Hematopoietic multipotent progenitor cell treated with erythropoietin and hydrocortisone succinate and interleukin-3 and kit ligand, for 4 days (in vitro differentiated cells): ENCODE results near the gene TMEM86B.

Experiments used
- DNase-seq: peaks from one replicate; pipeline ENCODE4 v3.0.0-alpha.2; 2015

Gene TMEM86B, protein sequence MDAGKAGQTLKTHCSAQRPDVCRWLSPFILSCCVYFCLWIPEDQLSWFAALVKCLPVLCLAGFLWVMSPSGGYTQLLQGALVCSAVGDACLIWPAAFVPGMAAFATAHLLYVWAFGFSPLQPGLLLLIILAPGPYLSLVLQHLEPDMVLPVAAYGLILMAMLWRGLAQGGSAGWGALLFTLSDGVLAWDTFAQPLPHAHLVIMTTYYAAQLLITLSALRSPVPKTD

DNA sequence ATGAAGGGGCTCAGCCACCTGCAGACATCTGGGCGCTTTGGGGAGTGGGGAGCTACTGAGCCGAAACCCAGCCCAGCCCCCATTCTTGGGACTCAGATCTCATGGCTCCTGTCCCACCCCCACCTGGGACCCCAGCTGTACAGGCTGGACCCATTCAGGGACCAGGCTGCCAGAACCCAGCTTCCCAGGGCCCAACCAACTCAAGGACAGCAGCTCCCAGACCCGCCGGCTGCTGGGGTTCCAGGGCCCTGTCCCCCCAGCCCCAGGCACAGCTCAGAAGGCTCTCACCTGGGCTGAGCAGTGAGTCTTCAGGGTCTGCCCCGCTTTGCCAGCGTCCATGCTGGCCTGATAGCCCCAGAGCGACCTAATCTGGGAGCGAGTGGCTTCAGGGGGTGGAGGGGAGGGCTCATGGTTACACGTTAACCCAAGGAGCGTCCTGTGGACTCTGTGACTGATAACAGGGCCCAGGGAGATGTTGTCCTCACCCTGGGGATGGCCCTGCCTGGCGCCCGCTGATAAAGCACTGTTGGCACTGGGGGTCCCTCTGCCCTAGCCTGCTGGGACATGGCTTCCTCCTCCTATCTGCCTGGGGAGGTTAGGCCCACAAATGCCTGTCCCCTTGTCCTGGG lies at the start of gene TMEM86B:
TSS of gene TMEM86B (minus strand) at position 361 of the 629 bp plus-strand sequence. CDS start at position 339, 22 bp downstream.
- DNase-seq: peak; percentile 95

GRCh38 chr19:55277494-55277893 lies 48.9 kb upstream of the TMEM86B start:
- no peak for DNase-seq

GRCh38 chr19:55276720-55277430 lies 48.3 kb upstream of the TMEM86B start:
- DNase-seq: no peak

DNA sequence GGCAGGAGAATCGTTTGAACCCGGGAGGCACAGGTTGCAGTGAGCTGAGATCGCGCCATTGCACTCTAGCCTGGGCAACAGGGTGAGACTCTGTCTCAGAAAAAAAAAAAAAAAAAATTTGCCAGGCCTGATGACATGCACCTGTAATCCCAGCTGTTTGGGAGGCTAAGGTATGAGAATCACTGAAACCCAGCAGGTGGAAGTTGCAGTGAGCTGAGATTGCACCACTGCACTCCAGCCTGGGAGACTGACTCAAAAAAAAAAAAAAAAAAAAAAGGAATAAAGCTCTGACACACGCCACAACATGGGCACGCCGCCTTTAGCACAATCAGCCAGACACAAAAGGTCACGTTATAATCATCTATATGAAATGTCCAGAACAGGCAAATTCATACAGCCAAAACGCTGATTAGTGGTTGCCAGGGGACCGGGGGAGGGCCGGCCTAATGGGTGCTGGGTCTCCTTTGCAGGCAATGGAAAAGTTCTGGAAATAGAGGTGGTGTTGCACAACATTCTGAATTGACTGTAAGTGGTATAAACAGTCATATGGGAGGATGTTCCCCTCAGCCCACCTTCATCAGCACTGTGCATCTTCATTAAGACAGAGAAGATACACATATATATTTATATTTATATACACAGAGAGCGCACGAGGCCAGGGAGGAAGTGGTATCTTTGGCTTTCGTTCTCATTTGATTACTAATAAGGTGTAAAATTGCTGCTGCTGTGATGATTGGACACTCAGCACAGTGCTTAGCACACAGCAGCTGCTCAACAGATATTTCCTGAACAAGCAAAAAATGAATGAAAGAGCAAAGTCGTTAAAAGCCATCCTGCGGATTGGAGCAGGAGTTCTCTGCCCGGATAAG lies 47.5 kb upstream of the TMEM86B start:
- DNase-seq: no peak

- no peak for DNase-seq
These were observed 45.6 kb upstream of the TMEM86B start for GRCh38 chr19:55273978-55274707.

DNA sequence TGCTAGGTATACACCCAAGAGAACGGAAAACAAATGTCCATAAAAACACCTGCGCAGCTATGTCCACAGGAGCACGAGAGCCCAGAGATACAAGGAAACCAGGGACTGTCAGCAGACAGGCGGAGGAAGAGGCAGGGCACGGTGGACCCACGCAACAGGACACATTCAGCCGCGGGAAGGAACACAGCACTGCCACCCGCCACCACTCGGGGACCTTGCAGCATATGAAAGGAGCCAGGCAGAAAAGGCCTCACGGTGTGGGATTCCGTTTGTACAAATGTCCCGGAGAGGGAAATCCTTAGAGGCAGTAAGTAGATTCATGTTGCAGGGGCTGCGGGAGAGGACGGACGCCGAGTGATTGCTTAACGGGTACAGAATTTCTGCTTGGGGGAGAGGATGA lies 43.6 kb upstream of the TMEM86B start:
- DNase-seq: no peak

- DNase-seq: peak; percentile 40
These were observed 41.8 kb upstream of the TMEM86B start for GRCh38 chr19:55270172-55270942.

DNA sequence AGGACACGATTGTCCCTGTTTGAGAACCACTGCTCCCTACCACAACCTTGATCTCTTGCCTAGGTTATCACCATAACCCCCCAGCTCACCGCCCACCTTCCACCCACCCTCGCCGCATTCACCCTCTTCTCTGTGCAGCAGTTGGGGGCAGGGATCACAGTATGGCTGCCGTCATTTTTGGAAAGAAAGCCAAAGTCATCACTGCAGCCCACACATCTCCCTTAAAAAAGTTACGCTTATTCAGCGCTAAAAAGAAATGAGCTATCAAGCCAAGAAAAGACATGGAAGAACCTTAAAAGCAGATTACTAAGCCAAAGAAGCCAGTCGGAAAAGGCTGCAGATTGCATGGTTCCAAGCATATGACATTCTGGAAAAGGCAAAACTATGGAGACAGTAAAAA lies 40.7 kb upstream of the TMEM86B start:
- DNase-seq: no peak

- DNase-seq: no peak
These were observed 38.3 kb upstream of the TMEM86B start for GRCh38 chr19:55266840-55267239.

DNA sequence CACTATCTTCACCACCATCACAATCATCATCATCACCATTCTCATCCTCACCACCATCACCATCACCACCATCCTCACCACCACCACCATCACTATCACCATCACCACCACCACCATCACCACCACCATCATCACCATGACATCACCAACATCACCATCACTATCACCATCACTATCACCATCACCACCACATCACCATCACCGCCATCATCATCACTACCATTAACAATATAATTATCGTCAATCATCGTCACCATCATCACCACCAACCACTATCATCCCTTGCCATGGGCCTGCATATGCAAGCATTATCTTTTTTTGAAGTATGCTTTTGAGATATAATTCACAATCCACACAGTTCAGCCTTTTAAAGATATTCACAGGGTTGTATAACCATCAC lies 37.8 kb upstream of the TMEM86B start:
- DNase-seq: no peak

DNA sequence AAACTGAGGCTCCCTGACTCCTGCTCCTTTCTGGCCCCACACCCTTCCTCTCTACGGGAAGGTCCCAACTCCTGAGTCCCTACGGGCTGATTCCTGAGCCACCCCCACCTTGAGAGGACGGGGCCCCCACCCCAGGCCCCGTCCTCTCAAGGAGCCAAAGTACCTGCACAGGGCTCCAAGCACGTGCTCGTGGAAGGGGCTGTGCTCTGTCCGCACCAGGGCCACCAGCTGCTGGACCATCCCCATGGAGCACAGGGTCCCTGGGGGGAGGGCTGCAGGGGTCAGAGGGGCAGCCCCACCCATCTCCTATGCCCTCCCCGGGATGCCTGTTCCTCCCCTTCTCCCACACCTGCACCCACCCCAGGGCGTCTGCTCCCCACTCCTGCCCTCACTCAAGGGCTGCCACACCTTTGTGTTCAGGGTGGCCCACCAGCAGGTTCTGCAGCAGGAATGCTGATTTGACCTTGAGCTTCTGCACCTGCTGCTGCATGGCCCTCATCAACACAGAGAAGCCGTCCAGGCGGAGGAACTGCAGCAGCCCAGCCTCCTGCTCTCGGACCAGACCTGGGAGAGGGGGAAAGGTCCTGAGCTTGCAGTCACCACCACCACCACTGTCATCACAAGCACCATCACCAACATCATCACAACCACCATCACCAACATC lies 37.3 kb upstream of the TMEM86B start:
- DNase-seq: no peak

DNA sequence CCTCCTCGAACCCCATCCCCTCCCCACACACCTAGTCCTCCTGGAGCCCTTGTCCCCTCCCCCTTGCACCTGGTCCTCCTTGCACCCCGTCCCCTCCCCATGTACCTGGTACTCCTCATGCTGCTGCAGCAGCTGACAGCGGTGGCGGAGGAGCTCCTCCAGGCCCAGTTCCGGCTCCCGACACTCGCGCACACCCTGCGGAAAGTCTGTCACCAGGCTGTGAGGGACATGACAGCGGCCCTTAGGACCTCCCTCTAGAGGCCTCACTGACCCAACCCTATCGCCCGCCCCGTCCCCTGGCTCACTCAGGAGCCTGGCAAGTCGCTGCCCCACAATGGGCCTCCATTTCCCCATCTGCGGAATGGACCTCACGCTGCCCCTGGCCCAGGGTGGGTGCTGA lies 36.6 kb upstream of the TMEM86B start:
- DNase-seq: no peak

DNA sequence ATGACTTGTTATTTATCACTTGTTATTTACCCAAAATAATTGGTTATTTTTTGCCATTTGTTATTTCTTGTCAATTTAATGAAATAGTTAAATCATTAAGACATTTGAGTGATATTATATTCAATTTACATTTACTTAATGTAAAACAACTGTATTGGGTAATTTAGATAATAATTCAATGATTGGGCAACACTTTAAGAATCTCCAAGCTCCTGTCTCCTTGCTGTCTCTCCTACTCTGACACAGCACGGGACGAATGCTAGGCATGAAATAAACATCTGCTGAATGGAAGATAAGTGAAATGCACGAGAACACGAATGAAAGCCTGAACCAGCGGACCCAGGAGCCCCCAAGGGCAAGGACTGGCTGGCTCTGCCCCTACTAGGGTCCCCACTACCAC lies 36.0 kb upstream of the TMEM86B start:
- no peak for DNase-seq

GRCh38 chr19:55262359-55262758 lies 33.8 kb upstream of the TMEM86B start:
- no peak for DNase-seq

DNA sequence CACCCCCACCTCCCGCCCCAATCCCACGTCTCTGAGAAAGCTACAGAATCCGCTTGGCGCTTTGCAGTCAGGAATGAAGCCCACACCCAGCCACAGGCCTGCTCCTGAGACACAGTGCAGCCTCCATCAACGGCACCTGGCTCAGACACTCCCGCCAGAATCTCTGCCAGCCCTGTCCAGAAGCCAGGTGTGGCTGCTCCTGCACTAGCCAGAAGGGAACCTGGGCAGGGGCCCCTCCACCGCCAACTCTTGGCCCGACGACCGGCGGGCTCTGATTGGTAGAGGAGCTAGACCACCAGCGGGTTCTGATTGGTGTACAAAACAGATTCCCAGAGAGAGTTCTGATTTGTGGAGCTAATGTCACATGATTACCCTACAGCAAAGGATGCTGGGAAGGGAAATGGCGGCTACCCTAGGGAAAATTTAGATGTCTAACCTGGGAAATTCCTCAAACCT lies 33.1 kb upstream of the TMEM86B start:
- DNase-seq: no peak

DNA sequence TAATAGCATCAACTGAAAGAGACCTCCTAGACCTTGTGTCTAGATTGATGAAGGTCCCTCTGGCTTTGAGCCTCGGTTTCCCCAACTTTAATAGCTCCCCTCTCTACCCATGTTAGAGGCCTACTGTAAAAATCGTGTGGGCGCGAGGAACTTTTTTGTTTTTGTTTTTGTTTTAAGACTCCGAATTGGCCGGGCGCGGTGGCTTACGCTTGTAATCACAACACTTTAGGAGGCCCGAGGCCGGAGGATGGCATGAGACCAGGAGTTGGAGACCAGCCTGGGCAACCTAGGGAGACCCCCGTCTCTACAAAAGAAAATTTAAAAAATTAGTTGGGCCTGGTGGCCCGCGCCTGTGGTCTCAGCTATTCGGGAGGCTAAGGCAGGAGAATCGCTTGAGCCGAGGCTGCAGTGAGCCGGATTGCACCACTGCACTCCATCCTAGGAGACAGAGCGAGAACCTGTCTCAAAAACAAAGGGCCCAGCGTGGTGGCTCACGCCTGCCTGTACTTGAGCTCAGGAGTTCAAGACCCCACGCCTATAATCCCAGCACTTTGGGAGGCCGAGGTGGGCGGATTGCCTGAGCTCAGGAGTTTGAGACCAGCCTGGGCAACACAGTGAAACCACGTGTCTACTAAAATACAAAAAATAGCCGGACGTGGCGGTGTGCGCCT lies 31.1 kb upstream of the TMEM86B start:
- DNase-seq: no peak

DNA sequence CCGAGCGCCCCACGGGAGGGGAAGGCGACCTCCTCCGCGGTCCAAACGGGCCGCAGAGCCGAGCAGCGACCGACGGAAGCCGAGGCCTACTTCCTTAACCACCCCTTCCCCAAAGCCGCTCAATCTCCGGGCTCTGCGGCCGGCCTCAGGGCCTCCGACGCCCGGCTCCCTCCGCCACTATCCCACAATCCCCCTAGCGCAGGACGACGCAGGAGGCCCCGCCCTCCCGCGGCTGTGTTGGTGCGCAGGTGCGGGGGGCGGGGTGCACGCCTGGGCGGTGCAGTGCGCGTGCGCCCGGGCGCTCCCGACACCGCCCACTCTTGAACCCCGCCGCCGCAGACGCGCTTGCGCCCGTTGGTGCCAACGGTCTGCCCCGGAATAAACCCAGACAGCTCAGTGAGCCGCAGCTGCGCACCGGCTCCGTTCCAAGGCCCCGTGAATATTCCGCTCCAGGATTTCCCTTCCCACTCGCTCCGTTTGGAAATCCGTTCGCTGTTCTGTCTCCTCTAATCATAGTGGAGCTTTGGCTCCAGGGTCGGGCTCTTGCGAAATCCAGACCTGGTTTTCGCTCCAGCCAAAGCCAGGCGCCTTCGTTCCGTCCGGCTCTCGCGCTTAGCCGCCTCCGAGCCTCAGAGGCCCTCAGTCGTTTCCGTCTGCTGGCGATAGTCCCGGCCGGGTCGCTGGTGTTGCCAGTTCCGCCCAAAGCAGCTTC lies 30.4 kb upstream of the TMEM86B start, which contains the start of gene PPP6R1:
TSS of gene PPP6R1 (minus strand) at position 190 of the 712 bp plus-strand sequence. CDS start 11,914 bp downstream, outside the sequence.
- DNase-seq: peak; percentile 99

DNA sequence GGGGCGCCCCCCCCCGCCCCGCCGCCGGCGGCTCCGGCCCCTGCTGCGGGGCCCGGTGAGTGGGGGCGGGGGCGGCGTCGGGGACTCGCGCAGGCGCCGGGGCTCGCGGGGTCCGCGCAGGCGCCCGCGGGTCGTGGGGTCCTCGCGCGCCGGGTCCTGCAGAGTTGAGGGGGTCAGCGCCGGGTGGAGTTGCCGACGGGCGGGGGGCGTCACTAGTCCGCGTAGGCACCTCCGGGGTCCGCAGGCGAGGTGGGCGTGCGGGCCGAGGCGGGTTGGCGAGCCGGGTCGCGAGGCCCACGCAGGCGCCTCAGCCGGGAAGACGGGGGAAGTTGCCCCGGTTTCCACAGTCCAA lies 29.9 kb upstream of the TMEM86B start:
- DNase-seq: peak; percentile 53
